Pons (tissue), 1 donor: Measurements from ENCODE around the gene NFYB.
"Not testable (repeated sequence)": the region's sequence is repeated elsewhere in the genome, so short reads cannot be mapped to it uniquely, and the experiment has no call there.

ENCODE experiments used
- DNase-seq: peaks from one replicate; pipeline ENCODE4 v3.0.0-alpha.2; 2016; ENCODE audit warnings: low spot score

Gene NFYB

DNA sequence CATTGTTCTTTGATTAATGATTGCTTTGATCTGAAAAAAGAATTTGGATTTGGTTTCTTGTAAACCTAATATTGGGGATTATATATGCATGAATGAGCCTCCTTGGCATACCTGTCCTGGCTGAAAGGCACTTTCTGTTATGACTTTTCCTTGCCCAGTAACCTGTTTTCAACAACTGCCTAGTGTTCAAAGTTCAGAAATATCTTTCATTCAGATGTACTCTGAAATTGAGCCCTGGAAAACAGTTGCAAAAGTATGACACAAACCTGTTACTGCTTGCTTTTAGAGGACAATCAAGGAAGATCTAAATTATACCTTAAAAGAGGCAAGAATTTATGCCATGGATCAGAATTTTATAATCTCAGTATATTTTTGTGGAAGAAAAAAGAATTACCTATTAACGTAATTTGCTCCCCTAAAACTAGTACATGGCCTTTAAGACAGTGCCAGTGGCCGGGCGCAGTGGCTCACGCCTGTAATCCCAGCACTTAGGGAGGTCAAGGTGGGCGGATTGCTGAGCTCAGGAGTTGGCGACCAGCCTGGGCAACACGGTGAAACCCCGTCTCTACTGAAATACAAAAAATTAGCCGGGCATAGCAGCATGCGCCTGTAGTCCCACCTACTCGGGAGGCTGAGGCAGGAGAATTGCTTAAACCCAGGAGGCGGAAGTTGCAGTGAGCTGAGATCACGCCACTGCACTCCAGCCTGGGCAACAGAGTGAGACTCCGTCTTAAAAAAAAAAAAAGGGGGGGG, 23.0 kb downstream of the NFYB start:
- DNase-seq: not testable (repeated sequence)

DNA sequence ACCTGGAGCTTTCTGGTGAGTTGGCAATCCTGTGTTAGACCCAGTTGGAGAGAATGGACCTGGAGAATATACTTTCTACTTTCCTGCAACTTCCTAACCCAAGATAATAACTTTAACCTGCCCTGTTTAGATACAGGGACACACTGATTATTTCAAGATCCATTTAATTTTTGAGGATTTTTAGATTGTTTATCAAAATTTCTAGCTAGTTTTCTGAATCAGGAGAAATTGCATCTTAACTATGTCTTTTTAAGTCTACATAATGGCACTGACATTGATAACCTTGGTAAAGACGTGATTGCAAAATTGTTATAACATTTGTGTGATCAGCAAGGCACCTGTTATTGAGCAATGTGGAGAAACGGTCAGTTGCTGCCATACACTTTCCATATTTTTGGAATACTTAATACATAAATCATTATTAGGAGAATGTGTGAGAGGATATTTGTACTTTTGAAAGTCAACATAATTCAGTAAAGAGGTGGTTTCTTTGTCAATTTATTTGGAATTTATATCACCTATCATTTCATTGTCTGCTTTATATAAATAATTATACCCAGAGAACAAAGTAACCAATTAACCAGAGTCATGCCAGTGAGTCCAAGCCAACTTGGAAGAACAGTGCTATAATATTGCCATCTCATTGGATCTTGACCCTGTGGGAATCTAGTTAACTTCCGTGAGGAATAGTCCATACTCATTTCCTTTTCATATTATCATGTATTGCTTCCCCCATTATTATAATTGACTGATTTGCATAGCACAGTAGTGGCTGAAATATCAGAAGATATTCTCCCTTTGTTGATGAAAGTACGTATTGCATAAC, 28.4 kb downstream of the NFYB start:
- DNase-seq: no peak

- DNase-seq: peak; percentile 92
Observed at GRCh38 chr12:104108755-104109445, 29.1 kb downstream of the NFYB start.

DNA sequence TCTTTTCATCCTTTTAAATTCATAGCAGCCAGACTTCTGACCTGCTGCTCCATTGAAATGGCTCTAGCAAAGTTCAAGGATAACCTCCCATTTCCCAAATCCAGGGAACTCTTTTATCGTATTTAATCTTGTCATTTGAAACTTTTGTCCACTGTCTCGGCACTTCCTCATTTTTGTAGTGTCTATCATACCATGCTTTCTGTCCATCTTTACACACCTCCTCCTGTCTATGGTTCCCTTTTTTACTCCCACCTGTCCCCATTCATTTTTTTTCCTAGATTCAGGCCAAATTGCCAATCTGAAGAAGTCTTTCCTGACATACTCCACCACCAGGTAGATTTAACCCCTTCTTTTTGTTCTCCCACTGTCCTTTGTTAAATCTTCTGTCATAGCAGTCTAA, 31.0 kb downstream of the NFYB start:
- no peak for DNase-seq

- no peak for DNase-seq
Observed at GRCh38 chr12:104105461-104105860, 32.5 kb downstream of the NFYB start.

GRCh38 chr12:104097954-104098353, 40.1 kb downstream of the NFYB start:
- no peak for DNase-seq

DNA sequence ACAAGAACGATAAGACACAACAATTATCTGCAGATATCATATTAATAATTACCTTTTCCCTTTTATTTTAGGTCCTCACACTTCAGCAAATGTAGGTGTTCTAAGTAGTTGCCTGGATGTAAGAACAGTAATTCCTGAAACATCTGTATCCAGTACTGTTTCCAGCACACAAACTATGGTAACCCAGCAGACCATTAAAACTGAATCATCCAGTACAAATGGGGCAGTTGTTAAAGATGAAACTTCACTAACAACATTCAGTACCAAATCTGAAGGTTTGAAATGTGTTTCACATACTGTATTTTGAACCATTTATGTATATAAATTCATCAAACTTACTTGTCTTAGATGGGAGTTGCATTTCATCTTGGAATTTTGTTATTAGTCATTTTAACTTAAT, 42.7 kb downstream of the NFYB start:
- DNase-seq: no peak

DNA sequence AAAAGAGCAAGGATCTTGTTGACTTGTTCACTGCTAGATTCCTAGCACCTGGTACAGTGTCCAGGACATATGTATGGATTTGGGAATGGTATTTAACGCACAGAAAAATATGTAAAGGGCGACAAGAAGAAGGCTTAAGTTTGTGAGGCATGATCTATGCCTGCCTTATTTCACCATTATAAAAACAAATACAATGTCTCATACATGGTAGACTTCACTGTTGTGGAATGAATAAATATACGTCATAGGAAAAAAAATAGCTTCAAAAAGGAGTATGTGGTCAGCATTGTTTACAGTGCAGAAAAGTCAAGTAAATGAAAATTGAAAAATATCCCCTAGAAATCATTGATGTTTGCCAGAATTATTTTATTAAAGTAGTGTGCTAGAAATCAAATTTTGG, 43.7 kb downstream of the NFYB start:
- DNase-seq: no peak

GRCh38 chr12:104091136-104091535, 46.9 kb downstream of the NFYB start:
- DNase-seq: no peak

GRCh38 chr12:104090685-104091084, 47.3 kb downstream of the NFYB start:
- DNase-seq: no peak

DNA sequence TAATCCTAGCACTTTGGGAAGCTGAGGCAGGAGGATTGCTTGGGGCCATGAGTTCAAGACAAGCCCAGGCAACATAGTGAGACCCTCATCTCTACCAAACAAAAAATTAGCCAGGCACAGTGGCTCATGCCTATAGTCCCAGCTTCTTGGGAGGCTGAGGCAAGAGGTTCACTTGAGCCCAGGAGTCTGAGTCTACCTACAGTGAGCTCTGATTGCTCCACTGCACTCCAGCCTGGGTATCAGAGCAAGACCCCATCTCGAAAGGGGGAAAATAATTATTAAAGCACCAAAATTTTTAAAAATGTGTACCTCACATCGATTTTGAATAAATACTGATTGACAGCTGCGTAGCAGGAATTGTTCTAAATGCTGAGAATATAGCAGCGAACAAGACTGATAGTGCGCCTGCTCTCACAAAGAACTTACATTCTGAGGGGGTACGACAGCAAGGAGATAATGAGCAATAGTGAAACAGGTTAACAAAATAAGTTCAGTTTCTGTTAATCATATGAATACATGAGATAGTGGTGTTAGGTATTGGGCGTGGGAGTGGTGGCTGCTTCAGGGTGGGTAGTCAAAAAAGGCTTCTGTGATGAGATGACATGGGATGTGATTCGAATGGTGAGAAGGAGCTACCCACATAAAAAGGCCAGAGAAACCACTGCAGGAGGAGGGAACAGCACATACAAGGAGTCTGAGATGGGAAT, 54.1 kb downstream of the NFYB start:
- no peak for DNase-seq

DNA sequence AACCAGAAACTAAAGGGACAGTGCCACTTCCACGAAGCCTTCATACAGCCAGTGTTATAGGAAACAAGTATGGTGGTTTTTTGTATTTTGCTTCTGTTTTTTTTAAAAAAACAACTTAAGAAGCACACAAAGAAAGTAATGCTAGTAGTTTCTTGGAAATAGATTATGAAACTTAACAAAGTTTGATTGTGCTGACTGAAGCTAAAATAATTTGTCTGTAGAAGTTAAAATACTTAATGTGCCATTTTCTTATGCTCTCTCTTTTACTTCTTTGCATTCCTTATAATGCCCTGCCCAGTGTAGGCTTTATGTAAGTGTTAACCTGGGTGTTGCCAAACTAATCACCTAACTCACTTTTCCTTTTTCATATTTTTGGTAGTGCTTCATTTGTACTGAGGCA, 57.2 kb downstream of the NFYB start:
- DNase-seq: no peak

DNA sequence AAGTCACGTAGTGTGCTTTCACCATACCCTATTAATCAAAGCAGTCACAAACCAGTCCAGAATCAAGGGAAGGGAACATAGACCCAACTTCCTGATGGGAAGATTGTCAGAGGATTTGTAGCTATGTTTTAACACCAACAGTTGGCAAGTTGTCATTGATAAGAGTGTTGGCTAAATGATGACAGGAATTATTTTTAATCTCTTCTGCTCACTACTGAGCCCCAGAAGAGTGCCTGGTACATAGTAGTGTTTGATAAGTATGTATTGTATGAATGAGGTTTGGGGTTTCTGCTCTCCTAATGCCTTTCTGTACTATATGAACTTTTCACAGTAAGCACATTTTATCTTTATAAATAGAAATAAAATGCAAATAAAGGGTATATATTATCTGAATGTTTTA, 59.0 kb downstream of the NFYB start:
- no peak for DNase-seq

DNA sequence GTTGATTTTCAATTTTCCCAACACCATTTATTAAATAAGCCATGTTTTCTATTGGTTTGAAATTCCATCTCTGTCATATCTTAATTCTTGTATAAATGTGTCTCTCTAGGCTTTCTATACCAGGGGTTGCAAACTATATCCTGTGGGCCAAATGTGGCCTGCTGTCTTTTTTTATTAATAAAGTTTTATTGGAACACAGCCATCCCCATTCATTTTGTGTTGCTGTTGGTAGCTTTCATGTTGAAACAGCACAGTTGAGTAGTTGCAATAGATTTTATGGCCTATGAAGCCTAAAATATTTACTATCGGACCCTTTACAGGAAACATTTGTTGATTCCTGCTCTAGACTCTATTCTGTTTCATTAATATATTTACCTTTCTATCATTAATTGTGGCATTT, 64.3 kb downstream of the NFYB start:
- DNase-seq: no peak

DNA sequence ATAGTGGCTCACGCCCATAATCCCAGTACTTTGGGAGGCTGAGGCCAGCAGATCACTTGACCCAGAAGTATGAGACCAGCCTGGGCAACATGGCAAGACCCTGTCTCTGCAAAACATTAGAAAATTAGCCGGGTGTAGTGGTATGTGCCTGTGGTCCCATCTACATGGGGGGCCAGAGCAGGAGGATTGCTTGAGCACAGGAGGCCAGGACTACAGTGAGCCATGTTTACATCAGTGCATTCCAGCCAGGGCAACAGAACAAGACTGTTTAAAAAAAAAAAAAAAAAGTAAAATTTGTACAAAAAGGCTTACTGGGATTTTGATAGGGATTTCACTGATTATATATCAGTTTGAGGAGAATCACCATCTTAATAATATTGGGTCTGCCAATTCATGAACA, 65.9 kb downstream of the NFYB start:
- DNase-seq: no peak
